IPS-20b (cell line): ENCODE measurements around the gene ENTPD6.
"Not testable (repeated sequence)": the region's sequence is repeated elsewhere in the genome, so short reads cannot be mapped to it uniquely, and the experiment has no call there.

Experiments used
- H3K27ac ChIP-seq: one replicate; pipeline ENCODE4 v1.5.1; 2013; ENCODE audit warnings: low read length
- H3K27me3 ChIP-seq: 2 replicates; pipeline ENCODE4 v1.6.1; 2013; ENCODE audit warnings: mild to moderate bottlenecking, low read length, inconsistent platforms; ENCODE audit not compliant: insufficient read depth
- H3K36me3 ChIP-seq: 2 replicates; pipeline ENCODE4 v1.6.1; 2013; ENCODE audit warnings: low read depth, mild to moderate bottlenecking, inconsistent platforms, low read length, moderate library complexity; ENCODE audit not compliant: insufficient read depth
- H3K4me1 ChIP-seq: 2 replicates; pipeline ENCODE4 v1.6.1; 2013; ENCODE audit warnings: mild to moderate bottlenecking, control low read depth, inconsistent platforms, low read length, moderate library complexity; ENCODE audit not compliant: insufficient read depth
- H3K4me3 ChIP-seq: 2 replicates; pipeline ENCODE4 v1.5.1; 2013; ENCODE audit warnings: mild to moderate bottlenecking, low read length, inconsistent platforms
- H3K9ac ChIP-seq: 2 replicates; pipeline ENCODE4 v1.6.1; 2013; ENCODE audit warnings: low read depth, mild to moderate bottlenecking, inconsistent platforms, low read length, moderate library complexity
- H3K9me3 ChIP-seq: 2 replicates; pipeline ENCODE4 v1.6.1; 2013; ENCODE audit warnings: mild to moderate bottlenecking, low read depth, low read length, inconsistent platforms; ENCODE audit not compliant: insufficient read depth

The ENTPD6 gene

DNA sequence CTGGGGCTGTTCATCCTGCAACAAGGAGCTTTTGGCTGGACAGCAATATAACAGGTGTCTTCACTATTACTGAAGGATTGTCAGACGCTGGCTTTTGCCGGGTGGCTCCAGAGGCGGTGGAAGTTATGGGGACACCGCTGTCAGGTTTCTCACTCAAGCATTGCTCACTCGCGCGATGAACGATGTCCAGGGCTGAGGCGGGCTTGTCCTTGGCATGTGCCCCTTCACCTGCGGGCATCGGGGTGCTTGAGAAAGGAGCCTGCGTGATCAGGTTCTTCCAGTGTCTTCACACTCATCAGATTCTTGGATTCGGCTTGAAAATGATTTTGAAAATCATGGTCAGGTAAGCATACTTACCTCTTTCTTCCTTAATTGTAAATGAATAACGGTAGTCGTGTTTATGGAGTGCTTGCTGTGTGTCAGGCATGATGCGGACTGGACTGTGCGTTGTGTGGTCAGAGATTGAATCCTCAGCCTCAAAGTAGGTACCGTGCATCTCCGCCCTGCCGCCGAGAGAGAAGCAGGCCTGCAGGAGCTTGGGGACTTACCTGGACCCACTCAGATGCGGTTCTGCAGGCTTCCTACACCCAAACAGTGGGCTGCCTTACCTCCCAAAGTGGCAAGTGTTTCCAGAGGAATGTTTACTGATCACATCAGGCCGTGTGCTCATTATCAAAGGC lies 34.1 kb downstream of the ENTPD6 start:
- H3K4me1 ChIP-seq, result no peaks in the 10 kb centered on the region
- H3K27ac ChIP-seq, result no peak overlapping the region
- H3K9me3 ChIP-seq, result no peaks in the 10 kb centered on the region
- H3K36me3 ChIP-seq, result no peaks in the 10 kb centered on the region
- H3K27me3 ChIP-seq, result no peaks in the 10 kb centered on the region
- no peak overlapping the region for H3K9ac ChIP-seq
- no peak overlapping the region for H3K4me3 ChIP-seq

DNA sequence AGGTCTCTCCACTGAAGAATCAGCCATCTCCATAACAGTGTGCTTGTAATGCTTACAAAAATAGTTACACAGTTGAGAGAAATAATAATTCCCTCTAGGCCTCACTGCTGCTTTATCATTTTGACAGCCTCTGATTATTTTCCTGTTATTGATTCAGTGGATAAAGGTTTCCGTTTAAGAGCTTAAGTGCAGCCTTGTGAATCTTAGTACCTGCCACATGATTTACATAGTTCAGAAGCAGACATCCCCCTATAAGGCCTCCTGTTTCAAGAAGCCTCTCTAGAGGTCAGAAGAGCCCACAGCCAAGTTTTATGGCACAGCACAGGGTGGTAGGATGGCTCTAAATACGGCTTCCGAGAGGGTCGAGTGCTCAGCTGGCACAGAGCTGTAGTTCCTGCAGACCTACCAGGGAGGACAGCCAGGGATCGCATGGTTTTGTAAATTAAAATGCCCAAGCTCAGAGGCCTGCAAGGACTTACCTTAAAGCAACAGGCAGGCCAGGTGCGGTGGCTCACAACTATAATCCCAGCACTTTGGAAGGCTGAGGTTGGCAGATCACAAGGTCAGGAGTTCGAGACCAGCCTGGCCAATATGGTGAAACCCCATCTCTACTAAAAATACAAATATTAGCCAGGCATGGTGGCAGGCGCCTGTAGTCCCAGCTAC lies 34.8 kb downstream of the ENTPD6 start:
- Histone ChIP-seq H3K4me3 (no peak overlapping the region), H3K9ac (no peak overlapping the region), H3K27me3 (no peaks in the 10 kb centered on the region), H3K9me3 (no peaks in the 10 kb centered on the region), H3K36me3 (no peaks in the 10 kb centered on the region), H3K4me1 (no peaks in the 10 kb centered on the region), H3K27ac (no peak overlapping the region)

DNA sequence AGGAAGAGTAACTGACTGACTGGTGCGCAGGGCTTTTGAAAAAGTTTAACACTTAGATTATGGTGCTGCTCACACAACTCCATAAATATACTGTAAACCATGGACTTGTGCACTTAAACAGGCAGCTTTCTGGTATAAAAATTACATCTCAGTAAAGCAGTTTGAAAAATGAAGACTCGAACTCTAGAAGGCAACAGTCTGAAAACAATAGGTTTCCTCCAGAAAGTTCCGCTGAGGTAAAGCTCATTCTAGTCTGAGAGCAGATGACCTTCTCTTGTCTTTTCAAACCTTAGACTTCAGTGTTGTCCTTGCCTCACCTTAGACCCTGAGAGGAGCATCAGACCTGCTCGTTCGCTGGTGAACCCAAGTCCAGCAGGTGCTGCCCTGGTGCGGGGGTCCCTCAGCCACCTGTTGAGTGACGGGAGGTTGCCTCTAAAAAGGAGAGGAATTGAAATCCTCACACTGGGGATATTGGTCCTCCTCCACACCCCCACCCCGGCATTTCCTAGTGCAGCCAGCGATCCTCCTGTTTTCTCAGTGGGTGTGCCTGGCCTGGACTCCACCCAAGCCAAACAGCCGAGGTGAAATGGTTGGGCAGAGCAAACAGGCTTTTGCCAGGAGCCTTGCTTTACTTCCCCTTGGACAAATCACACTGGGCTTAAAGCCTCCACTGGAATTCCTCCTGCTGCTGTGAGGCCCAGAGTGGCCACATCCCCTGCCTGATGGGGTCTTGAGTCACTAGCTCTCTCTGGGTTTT lies 37.7 kb downstream of the ENTPD6 start:
- no peaks in the 10 kb centered on the region for H3K36me3 ChIP-seq
- no peaks in the 10 kb centered on the region; the same call in 1 of the 2 replicates for H3K4me1 ChIP-seq
- H3K27me3 ChIP-seq, result no peaks in the 10 kb centered on the region
- no peak overlapping the region for H3K4me3 ChIP-seq
- no peak overlapping the region for H3K9ac ChIP-seq
- no peaks in the 10 kb centered on the region for H3K9me3 ChIP-seq
- H3K27ac ChIP-seq, result no peak overlapping the region

DNA sequence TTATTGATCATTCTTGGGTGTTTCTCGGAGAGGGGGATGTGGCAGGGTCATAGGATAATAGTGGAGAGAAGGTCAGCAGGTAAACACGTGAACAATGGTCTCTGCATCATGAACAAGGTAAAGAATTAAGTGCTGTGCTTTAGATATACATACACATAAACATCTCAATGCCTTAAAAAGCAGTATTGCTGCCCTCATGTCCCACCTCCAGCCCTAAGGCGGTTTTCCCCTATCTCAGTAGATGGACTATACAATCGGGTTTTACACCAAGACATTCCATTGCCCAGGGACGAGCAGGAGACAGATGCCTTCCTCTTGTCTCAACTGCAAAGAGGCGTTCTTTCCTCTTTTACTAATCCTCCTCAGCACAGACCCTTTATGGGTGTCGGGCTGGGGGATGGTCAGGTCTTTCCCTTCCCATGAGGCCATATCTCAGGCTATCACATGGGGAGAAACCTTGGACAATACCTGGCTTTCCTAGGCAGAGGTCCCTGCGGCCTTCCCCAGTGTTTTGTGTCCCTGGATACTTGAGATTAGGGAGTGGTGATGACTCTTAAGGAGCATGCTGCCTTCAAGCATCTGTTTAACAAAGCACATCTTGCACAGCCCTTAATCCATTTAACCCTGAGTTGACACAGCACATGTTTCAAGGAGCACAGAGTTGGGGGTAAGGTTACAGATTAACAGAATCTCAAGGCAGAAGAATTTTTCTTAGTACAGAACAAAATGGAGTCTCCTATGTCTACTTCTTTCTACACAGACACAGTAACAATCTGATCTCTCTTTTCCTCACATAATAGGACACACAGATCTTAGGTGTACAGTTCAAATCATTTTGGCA lies 38.7 kb downstream of the ENTPD6 start:
- not testable (repeated sequence) for H3K27ac ChIP-seq, H3K4me3 ChIP-seq, H3K9ac ChIP-seq, H3K27me3 ChIP-seq, H3K9me3 ChIP-seq, H3K4me1 ChIP-seq, H3K36me3 ChIP-seq

DNA sequence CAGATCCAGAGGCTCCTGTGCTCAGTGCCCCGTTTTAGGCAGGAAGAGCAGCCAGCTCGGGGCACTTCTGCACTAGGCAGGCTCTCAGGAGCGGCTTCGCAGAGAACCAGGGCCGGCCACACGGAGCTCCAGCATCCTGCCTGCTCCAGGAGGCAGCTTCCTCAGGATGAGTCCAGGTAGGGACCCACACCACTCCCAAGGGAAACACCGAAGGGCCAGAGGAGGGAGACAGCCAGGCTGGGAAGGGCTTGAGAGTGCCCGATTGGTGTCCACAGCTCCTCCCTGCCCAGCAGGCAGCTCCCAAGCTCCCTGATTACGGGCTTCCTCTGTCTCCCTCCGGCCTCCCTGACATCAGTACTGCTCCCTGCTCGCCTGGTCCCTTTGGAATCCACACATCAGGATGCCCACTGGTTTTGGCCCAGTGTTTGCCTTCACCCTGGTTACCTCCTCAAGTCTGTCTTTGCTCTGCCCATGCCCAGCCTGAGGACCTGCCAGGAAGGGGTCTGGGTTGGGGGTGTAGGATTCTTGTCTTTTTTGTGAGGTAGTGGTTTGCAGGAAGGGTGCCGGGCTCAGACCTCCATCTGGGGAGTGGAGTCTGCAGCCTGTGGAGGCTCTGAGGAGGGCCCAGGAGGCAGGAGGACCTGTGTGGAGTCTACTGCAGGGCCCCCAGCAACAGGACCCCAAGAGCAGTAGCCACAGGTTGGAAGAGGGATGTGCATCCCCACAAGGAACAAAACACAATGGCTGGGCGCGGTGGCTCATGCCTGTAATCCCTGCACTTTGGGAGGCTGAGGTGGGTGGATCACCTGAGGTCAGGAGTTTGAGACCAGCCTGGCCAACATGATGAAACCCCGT lies 41.2 kb downstream of the ENTPD6 start:
- Histone ChIP-seq H3K4me3 (no peak overlapping the region), H3K27ac (no peak overlapping the region)

DNA sequence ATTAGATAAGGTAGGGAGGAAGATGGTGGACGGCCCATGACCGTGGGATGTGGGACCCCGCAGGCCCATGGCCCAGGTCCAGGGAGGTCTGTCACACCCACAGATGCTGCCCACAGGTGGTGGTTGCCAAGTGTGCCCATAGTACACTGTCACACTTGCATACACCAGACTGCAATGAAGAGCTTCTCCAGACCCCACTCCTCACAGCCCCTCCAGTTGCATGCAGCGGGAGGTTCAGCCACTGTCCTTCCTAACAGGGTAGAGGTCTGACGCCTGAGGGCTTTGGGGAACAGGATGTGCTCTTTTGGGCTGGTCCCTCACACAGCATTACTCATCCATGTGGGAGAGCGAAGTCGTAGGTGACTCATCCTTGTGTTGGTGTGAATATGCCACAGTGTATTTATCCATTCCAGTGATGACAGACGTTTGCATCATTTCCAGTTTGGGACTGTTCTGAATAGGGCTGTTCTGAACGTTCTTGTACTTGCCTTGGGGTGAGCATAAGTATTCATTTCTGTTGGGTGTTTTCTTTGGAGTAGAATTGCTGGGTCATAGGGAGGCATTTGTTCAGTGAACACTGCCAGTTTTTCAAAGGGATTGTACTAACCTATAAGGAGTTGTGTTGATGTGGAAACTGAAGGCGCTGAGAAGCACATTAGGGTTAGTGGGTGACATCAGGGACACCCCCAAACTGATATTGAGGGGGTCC lies 42.3 kb downstream of the ENTPD6 start:
- Histone ChIP-seq H3K4me3 (no peak overlapping the region), H3K9ac (no peak overlapping the region), H3K9me3 (no peaks in the 10 kb centered on the region), H3K27me3 (no peaks in the 10 kb centered on the region), H3K4me1 (no peaks in the 10 kb centered on the region; the same call in 1 of the 2 replicates), H3K27ac (no peak overlapping the region), H3K36me3 (no peaks in the 10 kb centered on the region)

More for the DNA sequence above, 41.2 kb downstream of the ENTPD6 start:
- Histone ChIP-seq H3K27me3 (no peaks in the 10 kb centered on the region), H3K36me3 (no peaks in the 10 kb centered on the region), H3K9ac (no peak overlapping the region), H3K9me3 (no peaks in the 10 kb centered on the region), H3K4me1 (no peaks in the 10 kb centered on the region; the same call in 1 of the 2 replicates)

DNA sequence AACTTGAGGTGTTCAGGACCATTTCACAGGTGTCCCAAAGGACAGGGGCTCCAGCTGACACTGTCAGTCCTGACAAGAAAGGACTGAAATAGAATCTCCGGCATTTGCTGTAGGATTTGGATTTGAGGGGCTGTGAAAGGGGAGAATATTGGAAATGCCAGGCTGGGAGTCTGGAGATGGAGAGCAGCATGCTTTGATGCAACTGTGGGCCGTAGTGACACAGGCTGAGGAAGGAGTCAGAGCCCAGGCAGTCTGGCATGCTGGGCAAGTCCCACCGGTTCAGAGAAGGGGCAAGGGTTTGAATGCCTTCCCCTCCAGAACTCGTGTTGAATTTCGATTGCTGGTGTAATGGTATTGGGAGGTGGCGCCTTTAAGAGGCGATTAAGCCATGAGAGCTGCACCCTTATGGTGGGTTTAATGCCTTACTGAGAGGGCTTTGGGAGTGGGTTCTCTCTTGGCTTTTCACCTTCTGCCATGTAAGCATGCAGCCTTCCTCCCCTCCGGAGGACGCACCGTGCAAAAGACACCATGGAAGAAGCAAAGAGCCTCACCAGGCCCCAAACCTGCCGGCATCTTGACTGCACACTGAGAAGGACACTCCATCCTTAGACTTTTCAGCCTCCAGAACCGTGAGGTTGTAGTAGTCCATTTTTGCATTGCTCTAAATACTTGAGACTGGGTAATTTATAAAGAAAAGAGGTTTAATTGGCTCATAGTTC lies 43.0 kb downstream of the ENTPD6 start:
- no peak overlapping the region for H3K27ac ChIP-seq
- H3K27me3 ChIP-seq, result no peaks in the 10 kb centered on the region
- H3K4me3 ChIP-seq, result no peak overlapping the region
- no peak overlapping the region for H3K9ac ChIP-seq
- H3K36me3 ChIP-seq, result no peaks in the 10 kb centered on the region
- no peaks in the 10 kb centered on the region; the same call in 1 of the 2 replicates for H3K4me1 ChIP-seq
- no peaks in the 10 kb centered on the region for H3K9me3 ChIP-seq

DNA sequence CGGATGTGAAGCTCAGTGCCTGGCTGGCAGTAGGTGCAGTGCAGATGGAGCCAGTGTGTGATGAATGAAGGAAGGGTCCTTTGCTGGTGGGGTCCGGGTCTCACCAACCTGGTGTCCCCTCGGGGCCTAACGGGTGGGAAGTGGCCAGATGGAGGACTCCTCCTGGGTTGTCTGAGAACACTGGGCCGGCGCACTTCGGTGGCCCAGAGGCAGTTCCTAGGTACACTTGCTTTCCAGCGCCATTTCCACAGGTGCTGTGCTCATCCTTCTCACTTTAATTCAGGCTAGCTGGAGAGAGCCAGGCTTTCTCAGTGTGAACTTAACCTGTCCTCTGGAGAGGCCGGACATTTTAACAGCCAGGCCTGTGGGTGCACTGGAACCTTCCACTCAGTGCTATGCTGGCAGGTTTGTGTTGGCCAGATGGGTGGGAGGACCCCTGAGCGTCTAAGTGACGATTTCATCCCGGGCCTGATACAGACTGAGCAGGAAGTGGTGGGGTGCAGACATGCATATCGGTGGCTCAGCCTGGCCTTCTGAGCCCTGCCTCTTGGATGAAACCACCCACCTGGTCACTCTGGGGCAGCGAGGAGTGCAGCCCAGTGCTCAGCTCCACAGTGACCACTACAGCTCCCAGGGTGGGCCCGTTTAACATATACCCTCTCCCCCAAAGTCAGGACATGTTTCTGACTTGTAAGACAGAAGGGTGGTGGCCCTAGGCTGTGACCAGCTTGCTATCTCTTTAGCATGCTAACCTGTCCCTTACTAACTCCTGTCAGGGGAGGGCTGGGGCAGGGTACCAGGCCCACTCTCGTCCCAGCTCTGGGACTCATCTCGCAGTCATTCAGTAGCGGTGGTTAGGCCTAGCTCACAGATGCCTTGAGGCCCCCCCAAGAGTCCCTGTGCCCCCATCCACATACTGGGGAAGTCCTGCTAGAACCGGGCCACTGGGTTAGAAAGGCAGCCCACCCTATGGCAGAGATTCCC lies 44.2 kb downstream of the ENTPD6 start:
- Histone ChIP-seq H3K4me1 (no peaks in the 10 kb centered on the region; the same call in 1 of the 2 replicates), H3K9me3 (no peaks in the 10 kb centered on the region), H3K27ac (no peak overlapping the region), H3K4me3 (no peak overlapping the region), H3K36me3 (no peaks in the 10 kb centered on the region), H3K9ac (no peak overlapping the region), H3K27me3 (no peaks in the 10 kb centered on the region)

DNA sequence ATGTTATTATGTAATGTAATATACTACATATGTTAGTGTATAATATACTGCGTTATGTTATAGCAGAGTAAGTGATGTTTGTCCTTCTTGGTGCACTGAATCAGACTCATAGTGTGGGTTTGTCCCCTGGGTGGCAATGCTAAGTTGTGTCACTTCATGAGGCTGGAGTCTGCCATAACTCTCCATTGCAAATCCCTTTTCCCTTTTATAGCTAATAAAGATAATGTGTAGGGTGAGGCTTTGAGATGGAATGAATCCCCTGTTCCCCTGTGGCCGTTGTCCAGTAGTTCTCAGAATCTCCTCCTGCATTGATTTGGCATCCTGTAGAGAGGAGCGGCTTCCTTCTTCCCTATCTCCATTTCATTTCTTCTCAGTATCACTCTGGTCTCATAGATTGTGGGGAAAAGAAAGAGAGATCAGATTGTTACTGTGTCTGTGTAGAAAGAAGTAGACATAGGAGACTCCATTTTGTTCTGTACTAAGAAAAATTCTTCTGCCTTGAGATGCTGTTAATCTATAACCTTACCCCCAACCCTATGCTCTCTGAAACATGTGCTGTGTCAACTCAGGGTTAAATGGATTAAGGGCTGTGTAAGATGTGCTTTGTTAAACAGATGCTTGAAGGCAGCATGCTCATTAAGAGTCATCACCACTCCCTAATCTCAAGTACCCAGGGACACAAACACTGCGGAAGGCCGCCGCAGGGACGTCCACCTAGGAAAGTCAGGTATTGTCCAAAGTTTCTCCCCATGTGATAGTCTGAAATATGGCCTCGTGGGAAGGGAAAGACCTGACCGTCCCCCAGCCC lies 45.5 kb downstream of the ENTPD6 start:
- not testable (repeated sequence) for H3K27me3 ChIP-seq, H3K4me1 ChIP-seq, H3K27ac ChIP-seq

More for the DNA sequence above, 45.5 kb downstream of the ENTPD6 start:
- H3K9me3 ChIP-seq, H3K9ac ChIP-seq, H3K4me3 ChIP-seq, H3K36me3 ChIP-seq: not testable (repeated sequence)
